ENCODE measurements around the gene KLHL3. TPM values are rescaled to one million over a fixed set of nuclear protein-coding genes. Genes with fewer than 3 reads are reported as not detected.
"Not testable (repeated sequence)": the region's sequence is repeated elsewhere in the genome, so short reads cannot be mapped to it uniquely, and the experiment has no call there.

Gene KLHL3
- total RNA-seq, 1 donor from 2014 or later = 2.2 TPM

DNA sequence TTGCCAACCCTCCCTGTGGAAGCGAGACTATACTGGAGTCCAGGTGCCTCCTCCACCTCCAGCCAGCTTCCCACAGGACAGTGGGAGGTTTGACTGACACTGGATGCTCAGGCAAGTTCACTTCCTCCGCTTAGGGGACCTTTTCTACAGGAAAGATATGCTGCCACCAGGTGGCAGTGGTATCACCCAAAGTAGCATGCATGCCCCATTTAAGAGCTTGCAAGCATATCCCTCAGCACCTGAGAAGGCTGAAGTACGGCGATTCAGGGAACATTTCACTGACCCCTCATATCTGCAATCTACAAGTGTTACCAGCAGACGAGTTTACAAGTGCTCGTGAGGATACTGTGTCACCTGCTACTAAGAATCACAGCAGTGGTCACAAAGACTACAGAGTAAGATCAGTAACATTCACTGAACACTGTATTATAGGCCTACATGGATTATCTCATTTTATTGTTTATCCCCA is 75.5 kb downstream of the KLHL3 start:
- H3K27me3 Mint-ChIP-seq = no peaks in the 10 kb centered on the region
- intact Hi-C loops (cut with micrococcal nuclease) = loop anchor here (1.0 to 2.0 kb wide), 3 partner anchors 31 to 83 kb away; no protein-coding TSS in a partner anchor
- H3K9me3 Mint-ChIP-seq = no peaks in the 10 kb centered on the region
- DNase-seq = peak; percentile 91
- H3K27ac Mint-ChIP-seq = no peak overlapping the region
- no peak overlapping the region for H3K4me3 Mint-ChIP-seq
- H3K4me1 Mint-ChIP-seq = peaks cover 3% of the 10 kb centered on the region
- no peaks in the 10 kb centered on the region for H3K36me3 Mint-ChIP-seq (ENCODE audit: low read depth)

DNA sequence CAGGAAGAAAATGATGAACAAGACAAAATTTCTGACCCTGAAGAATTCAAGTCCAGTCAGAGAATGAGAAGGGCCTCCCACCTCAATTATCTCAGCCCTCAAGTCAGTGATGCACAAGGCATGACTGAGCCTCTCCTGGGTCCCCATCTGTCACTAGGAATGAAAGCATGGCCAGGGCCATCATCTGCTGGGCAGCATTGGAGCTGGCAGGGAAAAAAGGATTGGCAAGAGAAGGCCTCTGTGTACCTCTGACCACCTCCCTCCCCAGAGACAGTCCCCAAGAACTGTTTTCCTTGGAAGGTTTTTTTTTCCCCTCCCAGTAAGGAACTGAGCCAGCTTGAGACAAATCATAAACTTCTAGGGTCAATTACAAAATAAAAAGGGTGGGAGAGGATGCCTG is 76.7 kb downstream of the KLHL3 start:
- H3K27ac Mint-ChIP-seq = no peak overlapping the region
- H3K36me3 Mint-ChIP-seq (ENCODE audit: low read depth) = no peaks in the 10 kb centered on the region
- H3K4me3 Mint-ChIP-seq = no peak overlapping the region
- DNase-seq = no peak
- no peaks in the 10 kb centered on the region for H3K27me3 Mint-ChIP-seq
- peaks cover 3% of the 10 kb centered on the region for H3K4me1 Mint-ChIP-seq
- H3K9me3 Mint-ChIP-seq = no peaks in the 10 kb centered on the region
- intact Hi-C loops (cut with micrococcal nuclease) = no loop called here

GRCh38 chr5:137658324-137658723 is 77.6 kb downstream of the KLHL3 start:
- intact Hi-C loops (cut with micrococcal nuclease) = no loop called here
- Mint-ChIP-seq H3K4me1 (peaks cover 3% of the 10 kb centered on the region), H3K4me3 (no peak overlapping the region), H3K27ac (no peak overlapping the region), H3K36me3 (ENCODE audit: low read depth) (no peaks in the 10 kb centered on the region), H3K27me3 (no peaks in the 10 kb centered on the region), H3K9me3 (no peaks in the 10 kb centered on the region)
- no peak for DNase-seq

- H3K4me1 Mint-ChIP-seq = peaks cover 3% of the 10 kb centered on the region
- no peaks in the 10 kb centered on the region for H3K9me3 Mint-ChIP-seq
- intact Hi-C loops (cut with micrococcal nuclease) = no loop called here
- no peaks in the 10 kb centered on the region for H3K27me3 Mint-ChIP-seq
- no peak overlapping the region for H3K27ac Mint-ChIP-seq
- H3K36me3 Mint-ChIP-seq (ENCODE audit: low read depth) = no peaks in the 10 kb centered on the region
- peak; percentile 45 for DNase-seq
- no peak overlapping the region for H3K4me3 Mint-ChIP-seq
These were observed 78.8 kb downstream of the KLHL3 start for GRCh38 chr5:137657073-137657472.

- Mint-ChIP-seq H3K4me1 (no peaks in the 10 kb centered on the region), H3K36me3 (ENCODE audit: low read depth) (no peaks in the 10 kb centered on the region), H3K27me3 (no peaks in the 10 kb centered on the region), H3K27ac (no peak overlapping the region), H3K9me3 (no peaks in the 10 kb centered on the region), H3K4me3 (no peak overlapping the region)
- DNase-seq = peak; percentile 49
- intact Hi-C loops (cut with micrococcal nuclease) = no loop called here
These were observed 79.3 kb downstream of the KLHL3 start for GRCh38 chr5:137656558-137656957.

- H3K27me3 Mint-ChIP-seq = no peaks in the 10 kb centered on the region
These were observed 84.9 kb downstream of the KLHL3 start for GRCh38 chr5:137651022-137651421.

DNA sequence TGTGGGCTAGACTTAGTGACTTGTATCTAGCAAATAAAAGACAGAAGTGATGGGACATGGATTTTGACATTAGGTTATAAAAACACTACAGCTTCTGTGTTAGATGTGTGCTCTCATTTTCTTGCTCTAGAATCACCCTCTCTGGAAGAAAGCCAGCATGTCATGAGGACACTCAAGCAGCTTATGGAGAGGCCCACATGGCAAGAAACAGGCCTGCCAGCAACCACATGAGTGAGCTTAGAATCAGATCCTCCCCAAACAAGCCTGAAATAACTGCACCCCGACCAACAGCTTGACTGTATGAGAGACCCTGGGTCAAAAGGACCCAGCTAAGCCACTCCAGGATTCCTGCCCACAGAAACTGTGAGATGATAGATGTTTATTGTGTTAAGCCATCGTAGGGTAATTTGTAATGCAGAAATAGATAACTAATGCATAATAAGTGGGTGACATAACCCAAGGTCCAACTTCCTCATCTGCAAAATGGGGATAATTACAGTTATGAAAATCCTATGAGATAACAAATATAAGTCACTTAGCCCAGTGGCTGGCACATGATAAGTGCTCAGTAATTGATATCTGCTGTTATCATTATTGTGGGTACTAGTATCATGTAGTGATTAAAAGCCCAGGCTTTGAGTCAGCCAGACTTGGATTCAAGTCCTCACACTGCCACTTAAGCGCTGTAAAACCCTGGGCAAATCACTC is 86.5 kb downstream of the KLHL3 start:
- no peaks in the 10 kb centered on the region for H3K36me3 Mint-ChIP-seq (ENCODE audit: low read depth)
- H3K27me3 Mint-ChIP-seq = no peaks in the 10 kb centered on the region
- H3K4me1 Mint-ChIP-seq = no peaks in the 10 kb centered on the region
- no peaks in the 10 kb centered on the region for H3K9me3 Mint-ChIP-seq
- no peak overlapping the region for H3K27ac Mint-ChIP-seq
- intact Hi-C loops (cut with micrococcal nuclease) = no loop called here
- peak; percentile 19 for DNase-seq
- H3K4me3 Mint-ChIP-seq = no peak overlapping the region

More at GRCh38 chr5:137651022-137651421, 84.9 kb downstream of the KLHL3 start:
- no peaks in the 10 kb centered on the region for H3K4me1 Mint-ChIP-seq
- no peaks in the 10 kb centered on the region for H3K36me3 Mint-ChIP-seq (ENCODE audit: low read depth)
- no peak for DNase-seq
- H3K9me3 Mint-ChIP-seq = no peaks in the 10 kb centered on the region
- intact Hi-C loops (cut with micrococcal nuclease) = no loop called here
- H3K27ac Mint-ChIP-seq = no peak overlapping the region
- H3K4me3 Mint-ChIP-seq = no peak overlapping the region

GRCh38 chr5:137648361-137648760 is 87.5 kb downstream of the KLHL3 start:
- H3K4me1 Mint-ChIP-seq = no peaks in the 10 kb centered on the region
- no peak overlapping the region for H3K27ac Mint-ChIP-seq
- H3K36me3 Mint-ChIP-seq (ENCODE audit: low read depth) = no peaks in the 10 kb centered on the region
- H3K4me3 Mint-ChIP-seq = no peak overlapping the region
- H3K9me3 Mint-ChIP-seq = no peaks in the 10 kb centered on the region
- intact Hi-C loops (cut with micrococcal nuclease) = no loop called here
- H3K27me3 Mint-ChIP-seq = no peaks in the 10 kb centered on the region
- DNase-seq = no peak

GRCh38 chr5:137647401-137647800 is 88.5 kb downstream of the KLHL3 start:
- H3K27ac Mint-ChIP-seq = no peak overlapping the region
- intact Hi-C loops (cut with micrococcal nuclease) = no loop called here
- no peaks in the 10 kb centered on the region for H3K27me3 Mint-ChIP-seq
- no peak for DNase-seq
- no peaks in the 10 kb centered on the region for H3K36me3 Mint-ChIP-seq (ENCODE audit: low read depth)
- H3K4me3 Mint-ChIP-seq = no peak overlapping the region
- H3K9me3 Mint-ChIP-seq = no peaks in the 10 kb centered on the region
- H3K4me1 Mint-ChIP-seq = no peaks in the 10 kb centered on the region

DNA sequence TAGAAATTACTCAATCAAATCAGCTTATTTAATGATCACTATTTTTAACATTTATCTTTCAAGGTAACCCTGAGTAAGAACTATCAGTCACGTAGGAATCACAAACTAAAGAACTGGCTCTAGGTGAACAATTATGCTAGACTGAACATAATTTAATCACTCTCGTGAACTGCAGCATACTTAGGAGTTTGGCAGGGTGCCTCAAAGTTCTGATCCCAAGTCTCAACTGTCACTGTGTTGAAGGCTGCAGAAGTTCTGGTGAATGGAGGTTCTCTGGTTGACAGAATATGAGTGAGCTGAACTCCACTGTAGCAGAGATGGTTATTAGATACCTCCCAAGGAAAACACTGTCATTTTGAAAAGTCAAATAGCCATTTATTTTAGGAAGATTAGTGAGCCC is 89.1 kb downstream of the KLHL3 start:
- Mint-ChIP-seq H3K9me3 (no peaks in the 10 kb centered on the region), H3K27me3 (no peaks in the 10 kb centered on the region), H3K36me3 (ENCODE audit: low read depth) (no peaks in the 10 kb centered on the region), H3K4me1 (no peaks in the 10 kb centered on the region), H3K4me3 (no peak overlapping the region), H3K27ac (no peak overlapping the region)
- no peak for DNase-seq
- intact Hi-C loops (cut with micrococcal nuclease) = no loop called here

DNA sequence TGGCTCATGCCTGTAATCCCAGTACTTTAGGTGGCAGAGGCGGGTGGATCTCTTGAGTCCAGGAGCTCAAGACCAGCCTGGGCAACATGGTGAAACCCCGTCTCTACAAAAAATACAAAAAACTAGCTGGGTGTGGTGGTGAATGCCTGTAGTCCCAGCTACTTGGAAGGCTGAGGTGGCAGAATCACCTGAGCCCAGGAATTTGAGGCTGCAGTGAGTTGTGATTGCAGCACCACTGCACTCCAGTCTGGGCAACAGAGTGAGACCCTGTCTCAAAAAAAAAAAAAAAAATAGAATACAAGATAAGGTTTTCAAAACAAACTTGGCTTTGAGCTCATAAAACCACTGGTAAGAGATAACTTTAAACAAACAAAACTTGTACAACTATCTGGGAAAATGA is 92.8 kb downstream of the KLHL3 start:
- not testable (repeated sequence) for H3K4me3 Mint-ChIP-seq, H3K4me1 Mint-ChIP-seq

GRCh38 chr5:137642091-137642490 is 93.8 kb downstream of the KLHL3 start:
- Mint-ChIP-seq H3K4me1 (no peaks in the 10 kb centered on the region), H3K27ac (no peak overlapping the region), H3K4me3 (no peak overlapping the region), H3K36me3 (ENCODE audit: low read depth) (no peaks in the 10 kb centered on the region), H3K9me3 (no peaks in the 10 kb centered on the region), H3K27me3 (no peaks in the 10 kb centered on the region)
- intact Hi-C loops (cut with micrococcal nuclease) = no loop called here
- DNase-seq = no peak

More for the DNA sequence above, 92.8 kb downstream of the KLHL3 start:
- H3K27ac Mint-ChIP-seq; H3K36me3 Mint-ChIP-seq (ENCODE audit: low read depth); H3K9me3 Mint-ChIP-seq; DNase-seq; H3K27me3 Mint-ChIP-seq; intact Hi-C loops (cut with micrococcal nuclease): not testable (repeated sequence)

DNA sequence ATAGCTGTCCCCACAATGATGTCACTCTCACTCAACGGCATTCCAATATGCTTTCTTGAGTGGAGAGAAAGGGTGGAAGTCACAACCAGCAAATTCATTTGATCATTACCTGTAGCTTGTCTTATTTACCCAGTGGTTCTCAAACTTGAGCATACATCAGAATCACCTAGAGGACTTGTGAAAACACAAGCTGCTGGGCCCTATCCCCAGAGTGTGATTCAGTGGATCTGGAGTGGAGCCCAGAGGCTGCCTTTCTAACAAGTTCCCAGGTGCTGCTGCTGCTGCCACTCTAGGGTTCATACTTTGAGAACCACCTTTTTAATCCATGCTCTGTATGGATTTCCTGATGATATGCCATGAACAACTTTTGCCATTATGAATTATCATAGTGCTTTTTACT is 94.7 kb downstream of the KLHL3 start:
- no peak overlapping the region for H3K4me3 Mint-ChIP-seq
- H3K4me1 Mint-ChIP-seq = no peaks in the 10 kb centered on the region
- no peak overlapping the region for H3K27ac Mint-ChIP-seq
- no peaks in the 10 kb centered on the region for H3K9me3 Mint-ChIP-seq
- no peak for DNase-seq
- no peaks in the 10 kb centered on the region for H3K27me3 Mint-ChIP-seq
- intact Hi-C loops (cut with micrococcal nuclease) = no loop called here
- no peaks in the 10 kb centered on the region for H3K36me3 Mint-ChIP-seq (ENCODE audit: low read depth)

DNA sequence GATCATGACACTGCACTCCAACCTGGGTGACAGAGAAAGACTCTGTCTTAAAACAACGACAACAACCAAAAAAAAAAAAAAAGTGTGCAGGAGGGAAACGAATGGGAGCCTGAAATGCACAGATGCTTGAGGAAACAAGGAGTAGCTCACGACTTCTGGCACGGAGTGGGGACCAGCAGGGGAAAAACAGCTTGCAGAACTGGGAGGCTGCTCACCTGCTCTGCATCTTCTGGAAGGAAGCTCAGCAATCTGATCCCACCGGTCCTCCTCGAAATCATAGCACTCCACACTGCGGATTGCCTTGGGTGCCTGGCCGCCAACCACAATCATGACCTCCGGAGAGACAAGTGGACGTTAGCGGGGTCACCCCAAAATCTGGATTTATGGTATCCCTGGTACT is 96.2 kb downstream of the KLHL3 start:
- Mint-ChIP-seq H3K36me3 (ENCODE audit: low read depth) (no peaks in the 10 kb centered on the region), H3K9me3 (no peaks in the 10 kb centered on the region), H3K4me3 (no peak overlapping the region), H3K4me1 (no peaks in the 10 kb centered on the region), H3K27ac (no peak overlapping the region), H3K27me3 (no peaks in the 10 kb centered on the region)
- intact Hi-C loops (cut with micrococcal nuclease) = no loop called here
- DNase-seq = no peak

- peak; percentile 49 for DNase-seq
- Mint-ChIP-seq H3K4me1 (no peaks in the 10 kb centered on the region), H3K9me3 (no peaks in the 10 kb centered on the region), H3K27ac (no peak overlapping the region), H3K36me3 (ENCODE audit: low read depth) (no peaks in the 10 kb centered on the region), H3K27me3 (no peaks in the 10 kb centered on the region), H3K4me3 (no peak overlapping the region)
- intact Hi-C loops (cut with micrococcal nuclease) = no loop called here
These were observed 97.0 kb downstream of the KLHL3 start for GRCh38 chr5:137638841-137639240.
